Measurements from ENCODE around the gene ADARB1.

- TF ChIP-seq YY1 (IDR thresholded peaks at IDR 0.05; ENCODE audit: insufficient read depth, insufficient read length) (no peak), ZNF274 (IDR thresholded peaks at IDR 0.05; ENCODE audit: low read depth, low read length) (no peak), SUZ12 (IDR thresholded peaks at IDR 0.05; ENCODE audit: extremely low read depth, insufficient read depth, insufficient read length) (no peak)
Observed at GRCh38 chr21:45113543-45113942, 39.2 kb downstream of the ADARB1 start.

Measured in NT2/D1 (cell line).